ENCODE results near the gene FGD5.
"Not testable (repeated sequence)": the region's sequence is repeated elsewhere in the genome, so short reads cannot be mapped to it uniquely, and the experiment has no call there.

Gene FGD5

DNA sequence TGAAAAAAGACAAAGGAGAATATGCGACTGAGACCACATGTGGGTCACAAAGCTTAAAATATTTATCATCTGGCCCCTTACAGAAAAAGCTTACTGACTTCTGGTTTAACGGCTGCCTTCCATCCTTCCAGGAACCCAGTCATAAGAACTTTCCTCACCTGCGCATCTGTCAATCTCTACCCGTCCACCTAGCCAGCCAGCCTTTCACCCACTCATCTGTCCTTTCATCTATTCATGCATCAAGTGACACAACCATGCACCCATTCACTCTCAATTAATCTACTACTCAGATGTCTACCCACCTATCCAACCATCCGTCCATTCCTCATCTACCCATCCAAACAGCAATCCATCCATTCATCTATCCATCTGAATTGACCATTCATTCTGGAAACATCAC is 64.5 kb downstream of the FGD5 start:
- no peak for DNase-seq

DNA sequence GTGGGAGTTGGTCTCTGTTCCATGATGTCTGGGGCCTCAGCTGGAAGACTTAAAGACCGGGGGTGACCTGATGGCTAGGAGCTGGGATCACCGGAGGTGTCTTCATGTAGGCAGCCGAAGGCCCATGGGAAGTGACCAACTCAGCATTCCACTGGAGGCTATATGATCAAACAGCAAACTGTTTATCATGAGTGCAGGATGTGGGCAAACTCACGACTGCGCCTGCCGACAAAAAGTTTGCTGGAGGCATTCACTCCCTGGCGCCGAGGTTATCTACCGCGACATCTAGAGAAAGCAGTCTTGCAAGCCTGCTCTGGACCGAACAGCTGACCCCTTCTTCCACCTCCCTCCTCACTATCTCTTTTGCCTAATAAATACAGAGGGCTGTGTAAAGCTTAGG is 65.9 kb downstream of the FGD5 start:
- DNase-seq: no peak

DNA sequence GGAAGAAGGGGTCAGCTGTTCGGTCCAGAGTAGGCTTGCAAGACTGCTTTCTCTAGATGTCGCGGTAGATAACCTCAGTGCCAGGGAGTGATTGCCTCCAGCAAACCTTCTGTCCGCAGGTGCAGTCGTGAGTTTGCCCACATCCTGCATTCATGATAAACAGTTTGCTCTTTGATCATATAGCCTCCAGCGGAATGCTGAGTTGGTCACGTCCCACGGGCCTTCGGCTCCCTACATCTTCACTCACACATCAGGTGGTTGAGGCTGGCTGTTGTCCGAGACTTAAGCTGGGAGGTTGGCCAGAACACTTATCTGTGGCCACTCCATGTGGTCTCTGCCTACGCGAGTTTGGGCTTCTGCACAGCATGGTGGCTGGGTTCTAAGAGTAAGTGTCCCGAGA is 66.5 kb downstream of the FGD5 start:
- DNase-seq: no peak

DNA sequence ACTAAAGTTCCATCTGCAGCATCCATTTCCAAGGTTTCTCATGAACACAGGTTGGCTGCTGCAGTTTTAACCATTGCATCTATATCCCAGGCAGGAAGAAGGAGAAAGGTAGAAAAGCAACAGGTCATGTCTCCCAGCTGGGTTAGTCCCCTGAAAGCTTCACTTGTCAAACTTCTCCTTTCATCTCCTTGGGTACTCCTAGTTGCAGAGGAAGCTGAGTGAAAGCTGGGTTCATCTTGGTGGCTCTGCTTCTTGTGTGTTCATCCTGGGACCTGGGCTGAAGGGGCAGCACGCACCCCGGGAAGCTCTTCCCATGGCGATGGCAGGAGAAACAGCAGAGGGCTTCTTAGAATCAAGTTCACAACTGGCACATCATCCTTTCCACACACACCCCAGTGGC is 67.3 kb downstream of the FGD5 start:
- no peak for DNase-seq

DNA sequence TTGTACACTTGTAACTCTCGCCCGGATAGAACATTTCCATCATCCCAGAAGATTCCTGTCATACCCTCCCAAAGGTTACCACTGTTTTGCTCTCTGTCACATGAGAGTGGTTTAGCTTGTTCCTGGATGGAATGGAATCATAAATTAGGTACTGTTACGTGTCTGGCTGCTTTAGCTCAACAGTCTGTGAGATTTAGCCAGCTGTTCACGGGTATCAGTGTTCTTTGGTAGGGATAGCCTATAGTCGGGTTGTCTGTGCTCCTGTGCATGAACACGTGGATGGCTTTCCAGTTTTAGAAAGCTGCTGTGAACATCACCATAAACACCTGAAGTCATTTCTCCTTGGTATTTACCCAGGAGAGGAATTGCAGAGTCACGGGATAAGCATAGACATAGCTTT is 70.4 kb downstream of the FGD5 start:
- DNase-seq: no peak

DNA sequence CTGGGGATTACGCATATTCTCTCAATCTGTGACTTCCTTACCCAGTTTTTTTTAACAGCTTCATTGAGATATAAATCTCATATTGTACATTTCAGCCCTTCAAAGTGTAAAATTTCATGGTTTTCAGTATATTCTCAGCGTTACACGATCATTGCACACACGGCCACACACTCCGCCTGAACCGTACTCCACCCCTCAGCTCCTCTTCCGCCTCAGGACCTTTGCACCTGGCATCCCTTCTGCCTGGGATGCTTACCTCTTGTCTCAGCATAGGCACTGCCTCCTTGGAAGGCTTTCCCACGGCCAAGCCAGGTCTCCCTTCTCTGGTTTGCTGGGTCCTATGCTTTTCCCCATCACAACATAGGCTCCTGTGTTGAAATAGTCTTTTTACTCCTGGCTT is 71.2 kb downstream of the FGD5 start:
- no peak for DNase-seq

DNA sequence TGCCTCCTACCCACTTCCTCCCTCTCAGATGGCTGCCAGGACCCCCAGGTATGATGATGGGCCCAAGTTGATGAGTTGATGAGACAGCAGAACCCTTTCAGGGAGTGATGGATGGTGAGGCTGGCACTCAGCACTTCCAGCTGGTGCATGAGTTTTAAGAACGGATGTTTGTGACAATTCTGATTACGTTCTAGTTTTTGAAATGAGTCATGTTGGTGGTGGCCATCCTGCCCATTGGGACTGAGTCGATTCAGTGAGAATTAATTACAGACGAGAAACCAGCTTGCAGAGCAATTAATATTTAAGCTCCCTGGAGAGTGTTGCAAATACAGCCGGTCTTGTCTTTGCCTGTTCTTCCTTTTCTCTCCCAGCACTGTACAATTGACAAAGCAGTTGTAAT is 71.7 kb downstream of the FGD5 start:
- DNase-seq: no peak

DNA sequence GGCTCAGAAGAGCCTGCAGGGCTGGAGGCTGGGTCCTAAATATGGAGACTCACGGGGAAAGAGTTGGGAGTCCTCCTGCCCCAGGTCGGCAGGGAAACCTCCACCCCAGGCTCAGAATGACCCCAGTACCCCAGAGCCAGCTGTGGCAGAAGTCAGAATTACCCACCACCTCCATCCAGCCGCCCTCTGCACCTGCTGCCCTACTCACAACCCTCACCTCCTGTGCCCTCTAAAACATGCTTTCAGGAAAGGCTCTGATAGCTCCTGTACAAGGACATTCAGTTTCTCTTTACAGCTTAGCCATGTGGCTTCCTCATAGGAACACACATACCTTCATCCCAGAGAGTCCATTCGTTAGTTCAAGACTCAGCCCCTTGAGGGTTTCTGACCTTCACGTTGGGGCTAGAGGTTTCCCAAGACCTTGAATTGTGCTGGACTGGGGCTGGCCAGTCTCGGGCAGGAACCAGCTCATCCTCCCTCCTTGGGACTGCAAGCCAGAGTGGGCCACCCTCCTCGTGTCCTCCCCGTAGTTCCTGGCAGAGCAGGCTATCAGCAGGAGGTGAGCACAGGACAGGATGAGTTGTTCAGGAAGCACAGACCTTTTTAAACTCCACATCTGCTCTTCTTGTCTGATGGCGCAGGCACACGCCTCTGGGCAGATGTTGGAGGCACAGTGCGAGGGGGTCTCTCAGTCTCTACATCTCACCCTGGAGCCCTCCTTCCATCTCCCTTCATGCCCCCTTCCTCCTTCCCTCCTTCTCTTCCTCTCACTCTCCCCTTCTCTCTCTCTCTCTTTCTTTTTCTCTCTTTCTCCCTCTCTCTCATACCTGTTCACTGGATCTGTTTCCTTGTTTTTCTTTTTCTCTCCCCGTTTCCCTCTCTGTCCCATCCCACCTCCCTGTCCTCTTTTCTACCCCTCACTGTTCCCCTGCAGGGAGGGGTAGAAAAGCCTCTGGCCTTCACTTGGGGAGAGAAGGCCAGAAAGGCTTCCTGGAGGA is 72.7 kb downstream of the FGD5 start:
- no peak for DNase-seq

DNA sequence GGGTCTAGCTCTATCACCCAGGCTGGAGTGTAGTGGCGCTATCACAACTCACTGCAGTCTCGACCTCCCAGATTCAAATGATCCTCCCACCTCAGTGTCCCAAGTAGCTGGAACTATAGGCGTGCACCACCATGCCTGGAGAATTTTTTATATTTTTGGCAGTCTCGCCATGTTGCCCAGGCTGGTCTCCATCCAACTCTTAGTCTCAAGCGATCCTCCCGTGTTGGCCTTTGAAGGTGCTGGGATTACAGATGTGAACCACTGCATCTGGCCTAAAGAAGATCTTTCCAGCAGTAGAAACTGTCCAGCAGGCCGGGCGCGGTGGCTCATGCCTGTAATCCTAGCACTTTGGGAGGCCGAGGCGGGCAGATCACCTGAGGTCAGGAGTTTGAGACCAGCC is 73.5 kb downstream of the FGD5 start:
- no peak for DNase-seq

DNA sequence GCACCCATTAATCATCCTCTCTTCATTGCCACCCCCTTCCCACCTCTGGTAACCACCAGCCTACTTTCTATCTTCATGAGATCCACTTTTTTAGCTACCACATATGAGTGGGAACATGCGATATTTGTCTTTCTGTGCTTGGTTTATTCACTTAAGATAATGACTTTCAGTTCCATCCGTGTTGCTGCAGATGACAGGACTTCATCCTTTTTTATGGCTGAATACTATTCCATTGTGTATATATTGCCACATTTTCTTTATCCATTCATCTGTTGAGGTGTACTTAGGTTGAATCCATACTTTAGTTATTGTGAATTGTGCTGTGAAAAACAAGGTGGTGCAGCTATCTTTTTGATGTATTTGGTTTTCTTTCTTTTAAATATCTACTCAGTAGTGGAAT is 75.3 kb downstream of the FGD5 start:
- no peak for DNase-seq

DNA sequence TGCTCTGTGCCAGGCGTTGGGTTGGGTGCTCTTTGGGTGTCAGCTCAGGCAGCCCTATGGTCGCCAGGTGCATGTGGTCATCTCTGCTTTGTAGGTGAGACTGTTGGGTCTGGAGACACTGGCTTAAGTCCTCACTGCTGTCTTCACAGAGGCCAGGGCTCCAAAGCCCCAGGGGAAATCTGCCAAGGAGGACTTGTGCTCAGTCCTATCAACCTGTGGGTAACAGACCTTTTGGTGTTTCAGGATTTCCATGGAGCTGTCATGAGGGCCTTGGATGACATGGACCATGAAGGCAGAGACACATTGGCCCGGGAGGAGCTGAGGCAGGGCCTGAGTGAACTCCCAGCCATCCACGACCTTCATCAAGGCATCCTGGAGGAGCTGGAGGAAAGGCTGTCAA is 78.5 kb downstream of the FGD5 start:
- no peak for DNase-seq

DNA sequence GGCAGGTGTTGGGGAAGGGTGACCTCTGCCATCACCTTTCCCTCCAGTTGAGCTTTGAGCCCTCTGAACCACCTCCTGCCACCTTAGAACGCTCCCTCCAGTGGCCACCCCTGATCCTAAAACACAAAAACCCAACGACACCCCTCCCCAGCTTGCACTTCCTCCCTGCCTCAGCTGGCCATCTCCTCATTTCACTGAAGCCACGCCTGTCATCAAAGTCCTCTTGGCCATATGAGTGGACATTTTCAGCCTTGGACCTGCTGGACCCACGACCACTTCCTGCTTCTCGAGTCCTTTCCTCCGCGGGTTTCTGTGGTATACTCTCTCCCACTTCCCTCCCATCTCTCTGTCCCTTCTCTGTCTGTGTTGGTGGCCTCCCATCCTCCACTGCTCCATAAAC is 80.2 kb downstream of the FGD5 start:
- no peak for DNase-seq

DNA sequence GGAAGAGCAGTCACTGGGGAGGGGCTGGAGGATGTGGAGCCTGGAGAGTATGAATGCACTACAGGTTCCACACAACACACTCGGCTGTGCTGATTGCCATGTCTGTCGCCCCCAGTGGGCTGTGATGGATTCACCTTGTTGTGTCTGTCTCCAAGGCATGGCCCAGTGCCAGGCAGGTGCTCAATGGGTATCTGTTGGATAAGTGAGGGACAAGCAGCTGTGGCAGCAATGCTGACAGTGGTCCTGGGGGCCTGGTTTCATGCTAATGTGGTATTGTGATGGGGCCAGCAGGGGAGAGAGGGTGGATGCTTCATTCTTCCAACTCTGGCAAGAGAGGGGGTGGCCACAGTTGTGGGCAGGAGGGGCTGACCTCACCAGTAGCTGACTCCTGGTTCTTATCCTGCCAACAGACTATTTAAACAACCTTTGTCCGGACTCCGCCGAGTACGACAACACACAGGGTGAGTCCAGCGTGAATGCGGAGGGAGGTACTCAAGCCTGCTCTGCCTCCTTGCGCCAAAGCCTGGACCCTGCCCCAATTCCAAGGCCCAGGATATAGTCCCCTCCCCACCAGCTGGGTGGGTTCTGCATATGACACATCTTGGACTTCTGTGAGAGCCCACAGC is 81.3 kb downstream of the FGD5 start:
- DNase-seq: no peak

DNA sequence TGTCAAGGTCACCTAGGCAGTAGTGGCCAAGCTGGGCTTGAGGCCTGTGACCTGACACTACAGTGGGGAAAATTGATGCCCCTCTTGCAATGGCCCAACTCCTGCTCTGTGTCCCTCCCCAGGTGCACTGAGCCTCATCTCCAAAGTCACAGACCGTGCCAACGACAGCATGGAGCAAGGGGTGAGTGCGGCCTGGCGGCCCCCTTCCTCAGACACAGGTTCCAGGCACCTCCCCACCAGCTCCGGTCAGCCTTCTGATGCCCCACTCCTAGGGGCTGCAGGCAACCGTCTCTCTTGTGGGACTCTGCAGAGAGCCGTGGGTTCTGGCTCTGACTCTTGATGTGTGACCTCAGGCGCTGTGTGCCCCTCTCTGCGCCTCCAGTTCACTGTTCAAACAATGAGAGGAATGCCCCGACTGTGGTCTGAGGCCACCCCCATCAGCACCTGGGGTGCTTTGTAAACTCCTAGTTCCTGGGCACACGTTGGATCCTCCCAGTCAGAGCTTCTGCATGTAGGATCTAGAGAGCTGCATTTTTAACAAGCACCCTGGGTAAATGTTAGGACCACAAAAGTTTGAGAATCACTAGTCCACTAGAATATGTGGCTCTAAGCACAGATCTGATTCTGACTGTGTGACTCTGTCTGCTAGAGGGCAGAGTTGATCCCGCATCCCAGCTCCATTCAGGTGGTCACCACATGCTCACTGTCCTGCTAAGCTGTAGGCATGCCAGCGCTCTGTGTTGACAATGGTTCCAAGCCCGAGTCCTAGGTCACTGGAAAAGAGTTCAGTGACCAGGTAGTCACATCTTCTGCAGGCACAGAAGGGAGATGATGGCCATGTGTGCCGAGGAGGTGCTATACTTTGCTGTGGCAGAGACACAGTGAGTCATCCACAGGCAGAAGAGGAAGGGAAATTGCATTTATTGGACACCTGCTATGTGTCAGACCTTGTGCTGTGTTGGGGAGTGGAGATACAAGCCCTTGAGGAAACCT is 82.4 kb downstream of the FGD5 start:
- DNase-seq: no peak

DNA sequence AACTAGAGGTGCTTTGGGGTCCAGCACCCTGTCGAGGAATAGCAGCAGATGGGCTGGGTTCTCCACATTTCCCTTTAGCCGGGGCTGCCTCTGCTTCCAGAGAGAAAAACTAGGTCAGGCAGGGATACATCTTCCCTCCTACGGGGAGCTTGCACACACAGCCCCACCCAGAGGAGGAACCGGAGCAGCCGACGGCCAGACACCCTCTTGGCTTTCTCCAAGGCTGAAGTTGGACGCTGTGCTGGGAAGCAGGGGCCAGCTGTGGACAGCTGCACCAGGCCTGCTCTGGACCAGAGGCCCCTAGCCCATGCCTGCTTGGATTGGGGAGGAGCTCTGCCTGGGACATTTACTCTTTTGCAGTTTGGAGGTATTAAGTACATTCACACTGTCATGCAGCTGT is 84.0 kb downstream of the FGD5 start:
- DNase-seq: no peak

DNA sequence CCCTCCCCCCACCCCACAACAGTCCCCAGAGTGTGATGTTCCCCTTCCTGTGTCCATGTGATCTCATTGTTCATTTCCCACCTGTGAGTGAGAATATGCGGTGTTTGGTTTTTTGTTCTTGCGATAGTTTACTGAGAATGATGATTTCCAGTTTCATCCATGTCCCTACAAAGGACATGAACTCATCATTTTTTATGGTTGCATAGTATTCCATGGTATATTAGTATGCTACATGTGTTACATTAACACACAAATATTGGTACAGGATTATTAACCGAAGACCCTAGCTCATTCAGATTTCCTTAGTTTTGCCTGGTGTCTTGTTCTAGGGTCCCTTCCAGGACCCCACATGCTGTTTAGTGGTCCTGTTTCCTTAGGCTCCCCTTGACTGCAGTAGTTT is 84.7 kb downstream of the FGD5 start:
- not testable (repeated sequence) for DNase-seq

DNA sequence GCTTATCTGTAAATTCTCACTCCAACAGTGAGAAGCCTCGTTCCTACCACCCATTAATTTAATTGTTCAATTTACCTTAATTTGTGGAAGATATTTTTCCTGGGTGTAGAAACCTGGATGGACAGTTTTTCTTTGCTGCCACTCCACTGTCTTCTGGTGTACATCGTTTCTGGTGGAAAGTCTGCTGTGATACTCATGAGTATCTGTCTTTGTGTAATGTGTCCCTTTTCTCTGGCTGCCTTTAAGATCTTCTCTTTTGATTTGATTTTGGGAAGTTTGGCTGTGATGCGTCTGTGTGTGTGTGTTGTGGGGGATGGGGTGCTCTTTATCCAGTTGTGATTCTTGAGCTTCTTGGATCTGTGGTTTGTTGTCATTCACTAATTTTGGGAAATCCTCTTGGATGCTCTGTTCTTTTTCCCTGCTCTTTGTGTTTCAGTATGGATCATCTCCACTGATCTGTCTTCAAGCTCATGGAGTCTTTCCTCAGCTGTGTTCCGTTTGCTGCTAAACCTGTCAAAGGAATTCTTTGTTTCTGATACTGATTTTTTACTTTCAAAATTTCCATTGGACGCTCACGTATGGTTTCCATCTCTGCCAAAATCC is 86.4 kb downstream of the FGD5 start:
- no peak for DNase-seq

DNA sequence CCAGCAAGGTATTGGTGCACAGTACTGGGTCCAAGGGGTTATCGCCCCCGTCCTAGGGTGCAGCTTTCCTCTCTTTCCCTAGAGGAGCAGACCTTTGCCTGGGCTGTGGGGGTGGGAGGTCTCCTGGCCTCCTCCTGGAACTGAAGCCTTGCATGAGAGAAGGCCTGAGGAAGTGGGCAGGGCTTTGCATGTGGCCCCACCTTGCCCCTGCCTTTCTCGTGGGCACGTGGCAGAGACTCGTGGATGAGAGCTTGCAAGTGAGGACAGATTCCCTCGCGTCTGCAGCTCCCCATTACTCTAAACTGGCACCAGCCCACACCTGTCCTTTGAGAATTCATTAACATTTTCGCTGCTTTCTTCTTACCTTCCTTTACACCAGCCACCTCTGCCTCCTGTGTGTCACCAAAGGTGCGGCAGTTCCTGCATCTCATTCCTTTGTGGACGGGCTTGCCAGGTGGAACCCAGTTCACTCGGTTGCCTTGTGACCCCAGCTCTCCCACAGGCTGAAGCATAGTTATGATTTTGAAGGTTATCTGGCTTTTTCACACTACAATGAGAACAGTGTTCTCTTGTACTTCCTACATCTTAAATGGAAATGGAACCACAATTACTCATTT is 87.7 kb downstream of the FGD5 start:
- DNase-seq: no peak

DNA sequence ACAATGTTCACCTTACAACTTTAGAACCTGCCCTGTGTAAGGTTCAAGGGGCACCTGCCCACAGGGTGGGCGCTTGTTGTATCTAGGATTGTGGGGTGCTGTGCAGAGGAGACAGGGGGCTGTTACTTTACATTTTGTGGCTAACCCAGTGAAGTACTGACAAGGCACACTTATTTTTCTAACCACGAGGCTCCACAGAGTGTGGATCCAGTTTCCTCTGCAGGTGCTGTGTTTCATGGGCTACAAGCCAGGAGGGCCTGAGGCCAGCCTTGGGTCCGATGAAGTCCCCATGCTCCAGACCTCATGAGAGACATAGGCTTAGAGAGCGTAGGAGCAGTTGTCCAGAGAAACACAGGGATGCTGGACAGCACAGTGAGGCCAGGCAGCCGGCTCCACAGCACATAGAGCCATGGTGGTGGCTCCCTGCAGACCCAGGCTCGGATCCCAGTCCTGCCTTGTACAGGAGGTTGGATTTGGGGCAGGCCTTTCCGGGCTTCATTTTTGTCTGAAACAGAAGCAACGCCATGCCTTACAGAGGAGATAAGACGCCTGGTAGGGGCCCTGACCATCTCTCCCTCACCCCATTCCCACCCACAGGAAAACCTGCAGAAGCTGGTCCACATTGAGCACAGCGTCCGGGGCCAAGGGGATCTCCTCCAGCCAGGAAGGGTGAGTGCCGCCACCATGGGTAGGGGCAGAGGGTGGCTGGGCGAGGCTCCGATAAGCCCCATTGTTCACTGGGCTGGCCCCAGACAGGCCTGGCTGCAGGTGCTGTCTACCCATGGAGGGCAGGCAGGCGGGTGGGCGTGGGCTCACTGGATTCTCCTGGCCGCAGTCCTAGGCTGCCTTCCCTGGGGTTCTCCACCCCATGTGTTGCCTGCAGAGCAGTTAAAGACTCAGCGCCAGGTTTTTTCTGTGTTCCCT is 88.5 kb downstream of the FGD5 start:
- DNase-seq: no peak

DNA sequence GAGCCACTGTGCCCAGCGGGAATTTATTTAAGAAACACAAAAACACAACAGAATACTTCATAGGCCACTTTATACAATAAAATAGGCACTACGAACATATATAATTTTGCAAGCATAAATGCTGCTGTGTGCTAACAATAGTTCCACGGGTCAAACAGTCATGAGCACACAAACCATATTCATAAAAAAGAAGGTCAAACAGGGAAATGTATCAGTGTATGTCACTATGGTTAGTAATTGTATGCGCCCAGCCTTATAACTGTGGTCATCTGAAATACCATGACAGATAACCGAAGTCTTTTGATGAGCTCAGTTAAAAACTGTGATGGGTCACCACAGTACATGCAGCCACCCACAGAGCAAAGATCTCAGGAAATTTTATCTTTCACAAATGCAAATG is 90.5 kb downstream of the FGD5 start:
- DNase-seq: no peak

DNA sequence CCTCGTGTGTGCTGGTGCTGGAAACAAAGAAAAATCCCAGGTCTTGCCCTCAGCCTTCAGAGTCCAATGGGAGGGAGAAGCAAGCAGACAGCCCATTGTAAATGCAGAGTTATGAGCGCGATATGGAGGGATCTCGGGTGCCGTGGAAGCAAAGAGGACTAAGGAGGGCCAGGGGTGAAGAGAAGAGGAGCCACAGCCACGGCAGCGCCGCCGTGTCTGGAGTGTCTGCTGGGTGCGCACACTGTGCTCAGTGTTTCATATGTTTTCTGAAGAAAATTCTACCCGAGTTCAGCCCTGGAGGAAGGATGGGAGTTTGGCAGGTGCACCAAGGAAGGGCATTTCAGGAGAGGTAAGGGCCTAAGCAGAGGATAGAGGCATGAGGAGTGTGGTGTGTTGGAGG is 92.9 kb downstream of the FGD5 start:
- no peak for DNase-seq
